GM19468 (cell line): ENCODE measurements around the gene PISD.

Source experiments
- ATAC-seq: cut with Tn5 transposase; IDR thresholded peaks from one replicate; pipeline ENCODE4 v1.9.1; 2021; ENCODE audit warnings: mild to moderate bottlenecking, moderate library complexity, moderate number of reproducible peaks; ENCODE audit not compliant: unreplicated experiment; ENCODE audit errors: extremely low read depth

PISD gene

DNA sequence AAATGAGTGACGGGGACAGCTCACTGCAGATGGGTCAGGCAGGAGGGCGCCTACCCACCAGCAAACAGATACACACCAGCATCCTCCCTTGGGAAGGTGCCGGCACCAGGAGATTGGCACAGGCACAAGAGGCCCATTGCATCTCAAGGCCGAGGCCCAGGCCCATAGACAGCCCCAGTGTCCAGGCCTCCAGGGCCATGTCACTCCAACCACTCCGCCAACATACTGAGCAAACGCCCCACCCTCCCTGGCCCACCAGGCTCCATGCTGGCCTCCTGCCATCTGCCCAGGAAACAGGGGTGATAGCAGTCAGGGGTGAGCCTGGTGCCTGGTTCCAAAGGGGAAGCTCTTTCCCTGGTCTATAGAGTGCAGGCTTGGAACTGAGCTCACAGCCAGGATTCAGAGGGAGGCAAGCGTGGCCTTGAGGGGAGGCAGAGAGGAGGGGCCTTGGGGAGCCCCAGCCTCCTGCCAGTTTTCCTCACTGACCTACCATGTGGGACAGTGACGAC, 34.7 kb downstream of the PISD start:
- ATAC-seq: no peak

DNA sequence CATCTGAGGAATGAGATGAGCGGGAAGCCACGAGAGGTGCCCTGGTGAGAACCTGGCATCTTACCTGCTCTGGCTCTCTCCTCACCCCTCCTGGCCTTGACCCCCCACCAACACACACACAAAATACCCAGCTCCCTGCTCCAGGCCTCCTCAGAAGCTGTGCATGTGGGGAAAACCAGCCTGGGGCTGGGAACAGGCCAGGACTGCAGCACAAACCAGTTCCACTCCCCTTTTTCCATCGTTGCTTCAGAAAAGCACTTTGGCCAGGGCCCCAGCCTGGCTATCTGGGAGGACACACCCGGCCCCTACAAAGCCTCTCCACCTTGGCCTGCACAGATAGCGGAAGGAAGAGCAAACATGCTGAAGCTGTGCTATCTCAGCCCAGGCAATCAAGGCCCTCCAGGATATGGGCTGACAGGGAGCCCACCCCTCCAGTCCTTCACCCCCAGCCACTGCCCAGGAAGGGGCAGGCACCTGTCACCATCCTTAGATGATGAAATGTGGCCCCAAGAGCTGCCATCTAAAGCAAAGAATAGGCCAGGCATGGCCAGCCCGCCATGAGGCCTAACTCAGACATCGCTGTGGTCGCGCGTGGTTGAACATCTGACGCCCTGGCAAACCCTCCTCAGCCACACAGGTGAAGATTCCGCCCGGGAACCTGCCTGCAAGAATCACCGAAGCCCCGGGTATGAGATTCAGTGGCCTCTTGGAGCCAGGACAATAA, 35.4 kb downstream of the PISD start:
- no peak for ATAC-seq

DNA sequence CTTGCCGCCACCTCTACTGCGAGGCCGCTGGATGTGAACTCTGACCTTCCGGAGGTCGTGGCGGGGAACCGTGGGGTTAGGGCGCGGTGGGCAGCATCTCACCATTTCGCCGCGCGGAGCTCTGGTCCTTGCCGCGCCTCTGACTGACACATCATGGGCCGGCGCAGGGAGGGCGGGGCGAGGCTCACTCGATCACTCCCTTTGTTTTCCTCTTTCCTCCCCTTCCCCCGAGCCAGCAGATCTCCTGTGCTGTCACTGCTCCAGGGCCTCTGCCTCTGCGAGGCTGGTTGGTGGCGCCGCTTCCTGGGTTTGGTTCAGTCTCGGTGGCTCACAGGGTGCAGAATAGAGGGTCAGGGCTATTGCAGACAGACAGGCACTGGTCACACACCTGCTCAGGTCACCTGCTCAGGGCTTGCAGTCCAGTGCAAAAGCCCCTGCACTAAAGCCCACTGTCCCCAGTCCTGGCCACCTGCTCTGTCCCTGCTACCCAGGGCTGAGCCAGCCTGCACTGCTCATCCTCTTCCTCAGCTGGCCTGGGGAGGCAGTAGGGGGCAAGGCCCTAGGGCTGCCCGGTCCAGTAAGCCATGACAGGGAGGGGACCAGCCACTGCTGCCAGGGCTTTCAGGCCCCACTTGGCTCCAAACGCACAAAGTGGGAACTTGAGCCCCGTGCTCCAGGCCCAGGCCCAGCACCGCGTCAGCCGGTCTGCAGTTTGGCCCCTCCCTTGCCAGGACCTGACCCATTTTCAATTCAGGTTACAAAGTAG, 36.2 kb downstream of the PISD start:
- ATAC-seq: no peak

DNA sequence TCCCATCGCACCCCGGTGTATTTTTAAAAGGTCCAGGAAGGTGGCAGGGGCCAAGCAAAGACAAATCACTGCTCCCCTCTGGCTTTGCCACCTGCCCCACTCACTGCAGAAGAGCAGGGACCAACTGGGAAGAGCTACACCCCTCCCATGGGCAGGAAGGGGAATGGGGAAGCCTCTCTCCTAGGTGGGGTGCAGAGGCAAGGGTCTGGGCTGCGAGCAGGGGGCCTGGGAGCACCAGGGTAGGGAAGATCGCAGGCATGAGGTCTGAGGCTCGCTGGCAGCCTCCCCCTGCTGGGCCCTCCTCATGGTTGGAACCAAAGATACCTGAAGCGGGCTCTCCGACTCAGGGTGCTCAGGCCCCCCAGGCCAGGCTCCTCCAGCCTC, 36.8 kb downstream of the PISD start:
- ATAC-seq: no peak

DNA sequence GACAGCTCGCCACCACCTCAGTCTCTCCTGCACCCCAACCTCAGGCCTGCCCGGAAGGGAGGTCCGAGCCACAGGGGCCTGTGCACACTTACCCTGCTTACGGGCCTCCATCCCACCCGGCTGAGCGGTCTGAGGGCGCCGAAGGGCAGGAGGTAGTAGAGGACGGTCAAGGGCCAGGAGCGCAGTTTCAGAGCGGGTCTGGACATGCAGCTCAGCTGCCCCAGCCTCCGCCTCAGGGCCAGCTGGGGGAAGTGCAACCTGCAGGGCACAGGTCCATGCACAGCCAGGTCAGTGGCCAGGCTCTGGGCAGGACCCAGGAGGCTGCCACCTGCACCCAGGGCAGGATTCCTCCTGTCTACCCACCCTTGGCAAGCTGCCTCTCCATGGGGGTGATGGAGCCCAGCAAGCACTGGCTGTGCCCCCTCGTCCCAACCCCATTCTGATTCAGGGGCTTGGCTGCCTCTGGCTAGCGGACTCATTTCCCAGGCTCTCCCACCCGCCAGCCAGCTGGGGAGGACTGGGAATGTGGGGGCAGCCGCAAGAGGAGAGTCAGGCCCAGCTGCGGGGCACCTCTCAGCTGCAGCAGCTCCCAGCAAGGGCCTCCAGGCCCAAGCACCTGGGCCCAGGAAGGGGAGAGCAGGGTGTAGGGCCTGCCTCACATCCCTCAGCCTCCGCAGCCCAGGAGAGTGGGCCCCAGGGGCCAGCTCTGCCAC, 38.3 kb downstream of the PISD start:
- no peak for ATAC-seq

DNA sequence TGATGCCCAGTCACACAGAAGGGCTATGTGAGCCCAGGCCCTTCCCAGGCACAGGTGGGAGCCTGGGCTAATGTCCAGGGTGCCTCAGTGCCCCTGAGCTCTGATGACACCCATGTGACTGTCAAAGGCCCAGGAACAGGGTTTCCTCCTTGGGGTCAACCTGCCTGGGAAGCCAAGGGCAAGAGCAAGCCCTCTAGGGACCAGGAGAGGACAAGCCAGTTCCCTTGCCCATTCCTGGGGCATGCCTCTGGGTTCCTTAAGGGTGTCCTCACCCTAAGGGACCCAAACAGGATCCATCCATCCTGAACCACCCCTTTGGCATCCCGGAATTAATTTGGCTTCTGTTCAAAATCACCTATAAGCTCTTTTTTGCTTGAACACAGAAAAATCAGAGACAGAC, 39.0 kb downstream of the PISD start:
- no peak for ATAC-seq

DNA sequence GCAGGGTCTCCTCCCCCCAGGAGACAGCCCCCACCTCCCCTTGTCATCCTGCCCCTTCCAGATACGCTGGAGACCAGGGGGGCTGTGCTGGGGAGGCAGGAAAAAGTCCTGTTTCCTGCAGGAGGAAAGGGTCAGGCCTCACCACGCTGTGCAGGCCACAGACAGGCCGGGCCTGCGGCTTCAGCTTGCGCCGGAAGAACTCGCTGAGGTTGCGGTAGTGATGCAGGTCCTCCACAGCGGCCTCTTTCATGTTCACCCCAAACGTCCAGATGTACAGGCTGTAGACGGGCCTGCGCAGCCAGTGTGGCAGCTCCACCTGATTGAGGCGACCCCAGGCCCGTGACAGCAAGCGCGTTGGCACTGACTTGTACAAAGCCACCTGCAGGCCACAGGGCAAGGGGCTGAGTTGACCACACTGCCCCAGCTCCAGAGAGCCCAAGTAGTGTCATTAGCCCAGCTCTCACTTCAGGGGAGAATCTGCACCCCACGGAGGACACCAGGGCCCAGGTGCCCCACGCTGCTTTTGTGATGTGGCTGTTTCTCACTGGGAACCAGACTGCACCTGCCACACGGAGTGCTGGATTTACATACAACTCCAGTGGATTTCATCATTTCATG, 40.4 kb downstream of the PISD start:
- ATAC-seq: no peak

DNA sequence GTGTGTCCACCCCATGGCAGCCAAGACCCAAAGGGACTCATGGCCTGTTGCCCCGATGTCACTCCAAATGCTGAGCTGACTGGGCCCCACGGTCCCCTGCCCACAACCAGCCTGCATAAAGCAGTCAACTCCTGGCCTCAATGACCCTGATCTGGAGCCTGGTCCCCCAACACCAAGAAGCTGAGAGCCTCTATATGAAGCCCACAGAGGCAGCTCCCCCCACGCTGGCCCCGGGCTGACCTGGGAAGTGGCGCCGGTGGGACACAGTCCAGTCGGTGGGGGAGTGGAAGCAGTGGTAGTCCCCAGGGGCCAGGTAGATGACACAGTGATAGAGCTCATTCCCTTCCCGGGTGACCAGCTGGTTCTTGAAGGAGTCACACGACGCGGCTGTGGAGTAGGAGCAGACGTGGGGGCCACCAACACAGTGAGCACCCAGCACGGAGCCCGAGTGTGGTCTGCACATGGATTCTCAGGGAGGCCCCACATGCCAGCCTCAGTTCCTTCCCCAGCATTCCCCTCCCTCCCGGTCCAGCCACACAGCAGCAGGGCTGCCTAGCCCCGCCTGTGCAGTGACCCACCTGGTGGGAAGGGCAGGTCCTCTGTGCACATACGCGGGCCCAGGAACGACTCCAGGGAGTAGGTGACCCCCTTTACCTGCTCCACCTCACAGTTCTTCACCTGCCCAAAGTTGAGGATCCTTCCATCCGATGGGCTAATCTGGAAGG, 41.1 kb downstream of the PISD start:
- no peak for ATAC-seq

DNA sequence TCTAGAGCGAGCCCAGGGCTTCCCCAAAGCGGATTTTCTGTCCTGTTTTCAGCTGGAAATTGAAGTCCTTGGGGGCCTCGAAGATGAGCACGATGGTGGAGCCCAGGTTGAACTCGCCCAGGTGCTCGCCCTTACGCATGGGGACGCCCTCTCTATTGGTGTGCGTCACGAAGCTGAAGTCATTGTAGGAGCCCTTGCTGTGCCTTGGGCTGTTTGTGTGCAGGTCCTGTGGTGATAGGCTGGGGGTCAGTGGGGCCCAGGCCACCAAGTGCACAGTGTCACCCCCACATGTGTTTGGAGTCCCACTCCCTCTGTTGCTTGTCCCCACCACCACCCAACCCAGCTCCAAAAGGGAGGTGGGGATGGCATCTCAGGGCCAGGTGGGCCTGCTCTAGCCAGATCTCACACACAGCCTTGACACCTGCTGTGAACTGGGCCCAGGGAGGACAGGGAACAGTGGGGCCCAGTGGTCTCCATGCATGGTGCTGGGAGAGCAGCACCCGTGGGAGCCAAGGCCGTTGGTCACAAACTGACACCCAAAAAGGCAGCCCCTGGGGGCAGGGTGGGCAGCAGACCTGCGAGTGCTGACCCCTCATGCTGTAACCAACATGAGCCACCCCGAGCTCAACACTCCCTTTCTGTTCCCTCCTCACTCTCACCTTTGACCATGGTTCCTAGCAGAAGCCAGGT, 42.3 kb downstream of the PISD start:
- ATAC-seq: no peak

DNA sequence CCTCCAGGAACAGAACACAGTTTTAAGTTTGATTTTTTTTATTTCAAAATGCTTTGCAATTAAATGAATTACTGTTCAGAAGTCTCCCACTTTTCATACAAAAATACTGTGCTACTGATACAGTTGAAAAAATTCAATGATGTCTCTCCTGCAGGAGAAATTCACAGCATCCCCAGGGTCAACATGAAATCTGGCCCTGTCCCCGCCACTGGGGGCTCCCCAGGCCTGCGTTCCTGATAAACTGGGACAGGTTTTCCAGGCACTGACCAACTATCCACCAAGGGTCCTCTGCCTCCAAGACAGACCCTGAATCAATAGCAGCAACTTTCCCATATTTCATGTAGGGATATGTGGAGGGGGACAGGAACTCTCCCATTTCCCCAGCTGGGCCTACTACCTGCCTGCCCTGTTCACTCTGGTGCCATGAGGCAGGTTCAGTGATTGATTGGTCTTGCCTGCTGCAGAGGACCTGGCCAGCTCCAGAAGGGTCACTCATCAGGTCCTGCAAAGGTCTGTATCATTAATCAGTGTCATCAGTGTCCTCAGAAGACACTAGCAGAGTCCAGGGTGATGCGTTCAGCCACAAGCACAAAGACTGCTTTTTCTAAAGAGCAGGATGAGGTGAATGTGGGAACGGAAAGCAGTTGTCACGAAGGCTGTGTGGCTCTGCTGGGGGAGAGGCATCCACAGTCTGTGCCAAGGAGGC, 43.4 kb downstream of the PISD start:
- no peak for ATAC-seq

DNA sequence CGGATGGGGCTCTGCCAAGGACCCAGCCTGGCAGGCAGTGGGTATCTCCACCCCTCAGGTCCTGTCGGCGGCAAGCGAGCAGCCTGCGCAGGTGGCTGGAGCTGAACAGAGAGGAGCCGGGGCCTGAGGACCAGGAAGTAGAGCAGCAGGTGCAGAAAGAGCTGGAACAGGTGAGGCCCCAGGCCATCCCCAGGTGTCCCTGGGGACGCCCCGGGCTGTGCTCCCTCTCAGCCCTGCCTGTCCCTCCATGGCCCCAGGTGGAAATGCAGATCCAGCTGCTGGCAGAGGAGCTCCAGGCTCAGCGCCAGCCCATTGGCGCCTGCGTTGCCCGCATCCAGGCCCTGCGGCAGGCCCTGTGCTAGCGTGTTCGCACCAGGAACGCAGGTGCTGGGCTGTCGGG, 44.0 kb downstream of the PISD start:
- ATAC-seq: no peak

DNA sequence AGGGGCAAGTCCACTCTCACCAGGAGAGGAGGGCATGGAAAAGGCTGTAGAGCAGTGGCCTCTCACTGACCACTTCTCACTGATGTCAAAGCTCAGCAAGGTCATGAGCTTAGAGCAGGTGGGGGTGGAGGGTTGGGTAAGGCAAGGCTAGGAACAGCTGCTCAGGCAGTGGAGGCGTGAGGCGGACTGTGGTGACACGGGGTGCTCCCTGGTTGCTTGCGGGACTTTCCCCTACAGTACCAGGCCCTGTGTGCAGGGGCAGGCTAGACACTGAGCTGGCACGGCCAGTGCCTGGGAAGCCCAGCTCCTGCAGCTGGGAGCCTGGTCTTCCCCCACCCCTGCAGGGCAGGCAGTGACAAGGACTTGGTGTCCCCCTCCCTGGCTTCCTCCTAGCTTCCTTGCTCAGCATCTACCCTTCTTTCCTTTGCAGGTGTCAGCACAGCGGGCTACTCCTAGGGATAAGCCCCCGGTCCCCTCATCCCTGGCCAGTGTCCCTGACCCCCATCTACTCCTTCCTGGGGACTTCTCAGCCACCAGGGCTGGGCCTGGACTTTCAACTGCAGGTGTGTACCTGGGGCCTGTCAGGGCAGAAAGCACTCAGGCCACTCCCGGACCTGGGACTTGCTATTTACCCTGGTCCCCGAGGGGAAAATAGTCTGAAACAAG, 45.6 kb downstream of the PISD start:
- no peak for ATAC-seq

DNA sequence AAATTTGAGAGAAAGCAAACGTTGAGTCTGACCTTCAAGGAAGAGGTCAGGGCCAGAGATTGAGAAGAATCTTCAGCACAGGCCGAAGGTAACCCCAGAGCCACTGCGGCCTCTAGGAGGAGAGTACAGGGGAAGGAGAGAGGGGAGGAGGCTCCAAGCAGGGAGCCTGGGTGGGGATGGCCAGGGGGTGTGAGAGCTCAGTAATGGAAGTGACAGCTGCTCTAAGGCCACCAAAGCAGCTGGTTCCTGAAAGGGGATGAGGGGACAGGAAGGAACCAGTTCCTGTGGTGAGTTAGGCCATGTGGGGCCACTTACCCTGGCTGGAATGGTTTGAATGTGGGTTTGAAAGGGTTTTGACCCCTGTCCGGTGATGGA, 46.1 kb downstream of the PISD start:
- no peak for ATAC-seq

DNA sequence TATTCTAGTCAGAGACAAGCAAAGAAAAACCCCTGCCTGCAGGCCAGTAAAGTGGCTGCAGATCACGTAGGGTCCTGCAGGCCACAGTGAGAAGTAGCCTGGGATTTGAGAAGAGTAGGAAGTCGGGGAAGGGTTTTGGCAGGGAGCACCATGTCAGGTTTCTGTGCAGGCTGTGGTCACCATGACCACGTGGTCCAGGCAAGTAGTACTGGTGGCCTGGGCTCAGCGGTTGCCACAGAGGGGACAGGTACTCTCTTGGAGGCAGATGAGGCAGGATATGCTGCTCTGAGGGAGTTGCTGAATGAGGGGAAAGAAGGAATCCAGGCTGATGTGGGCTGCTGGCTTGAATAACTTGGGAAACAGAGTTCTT, 46.5 kb downstream of the PISD start:
- no peak for ATAC-seq

DNA sequence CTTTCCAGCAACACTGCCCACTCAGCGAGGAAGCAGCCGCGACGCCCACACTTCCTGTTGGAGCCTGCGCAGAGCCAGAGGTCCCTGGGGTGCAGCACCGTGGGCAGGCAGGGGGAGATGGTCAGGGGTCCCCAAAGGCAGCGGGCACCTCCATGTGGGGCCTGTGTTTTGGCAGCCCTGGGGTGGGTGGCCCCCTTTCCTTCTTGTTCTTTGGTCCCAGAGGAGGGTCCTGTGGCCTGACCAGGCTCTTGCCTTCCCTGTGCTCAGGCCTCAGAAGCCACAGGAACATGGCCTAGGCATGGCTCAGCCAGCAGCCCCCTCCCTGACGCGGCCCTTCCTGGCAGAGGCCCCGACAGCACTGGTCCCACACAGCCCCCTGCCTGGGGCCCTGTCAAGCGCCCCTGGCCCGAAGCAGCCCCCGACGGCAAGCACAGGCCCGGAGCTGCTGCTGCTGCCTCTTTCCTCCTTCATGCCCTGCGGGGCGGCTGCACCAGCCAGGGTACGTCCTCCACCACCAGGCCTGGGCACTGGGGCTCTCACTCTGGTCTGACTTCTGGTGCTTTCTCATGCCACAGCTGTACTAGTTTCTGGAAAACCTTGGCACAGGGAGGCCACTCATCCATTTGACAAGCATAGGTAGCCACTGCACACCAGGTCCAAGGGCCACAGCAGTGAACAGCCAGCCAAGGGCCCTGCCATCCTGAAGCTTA, 47.1 kb downstream of the PISD start:
- no peak for ATAC-seq

DNA sequence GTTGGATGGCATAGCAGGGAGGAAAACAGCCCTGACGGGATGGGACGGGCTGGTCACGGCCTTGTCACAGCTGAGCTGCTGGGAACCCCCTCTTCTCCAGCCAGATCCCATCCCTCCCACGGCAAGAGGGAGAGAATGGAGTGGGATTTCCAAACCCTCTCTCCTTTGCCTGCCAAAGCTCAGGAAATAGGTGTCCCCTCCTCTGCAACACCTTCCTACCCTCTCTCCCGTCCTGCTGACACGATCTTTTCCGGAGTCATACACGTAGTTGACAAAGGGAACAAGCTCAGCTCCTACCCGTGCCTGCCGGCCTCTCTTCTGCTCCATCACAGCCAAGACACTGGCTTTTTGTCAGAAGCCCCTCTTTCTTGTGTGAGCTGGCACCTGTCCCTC, 48.1 kb downstream of the PISD start:
- no peak for ATAC-seq

DNA sequence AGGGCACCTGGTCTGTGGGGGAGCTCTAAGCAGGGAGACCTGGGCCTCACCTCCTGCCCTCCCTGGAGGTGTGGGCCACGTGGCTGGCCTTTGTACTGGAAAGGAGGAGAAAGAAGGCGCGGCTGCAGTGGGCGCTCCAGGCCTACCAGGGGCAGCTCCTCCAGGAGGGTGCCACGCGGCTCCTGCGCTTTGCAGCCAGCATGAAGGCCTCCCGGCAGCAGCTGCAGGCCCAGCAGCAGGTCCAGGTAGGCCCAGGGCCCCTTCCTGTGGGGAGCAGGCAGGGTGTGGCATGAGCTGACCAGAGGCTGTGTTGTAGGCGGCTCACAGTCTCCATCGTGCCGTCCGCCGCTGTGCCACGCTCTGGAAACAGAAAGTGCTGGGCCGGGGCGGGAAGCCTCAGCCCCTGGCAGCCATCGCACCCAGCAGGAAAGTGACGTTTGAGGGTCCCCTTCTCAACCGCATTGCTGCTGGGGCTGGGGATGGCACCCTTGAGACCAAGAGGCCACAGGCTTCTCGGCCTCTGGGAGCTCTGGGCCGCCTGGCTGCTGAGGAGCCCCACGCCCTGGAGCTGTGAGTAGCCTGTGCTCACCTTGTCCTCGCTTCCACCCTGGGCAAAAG, 48.6 kb downstream of the PISD start:
- no peak for ATAC-seq
